MG63 (cell line): ENCODE results near the gene SLC17A7. TPM values are rescaled to one million over a fixed set of nuclear protein-coding genes. Genes with fewer than 3 reads are reported as not detected.
"Not testable (repeated sequence)": the region's sequence is repeated elsewhere in the genome, so short reads cannot be mapped to it uniquely, and the experiment has no call there.

Experiments used
- DNase-seq: peaks from one replicate; pipeline ENCODE4 v3.0.0-alpha.2; 2020
- H3K27me3 ChIP-seq: fragments of 250-450 bp; sonication (Bioruptor Pico); 2 replicates; pipeline ENCODE4 v1.5.1; 2020; ENCODE audit warnings: mild to moderate bottlenecking, moderate library complexity
- H3K36me3 ChIP-seq: fragments of 250-450 bp; sonication (Bioruptor Pico); 2 replicates; pipeline ENCODE4 v1.5.1; 2020; ENCODE audit warnings: mild to moderate bottlenecking, moderate library complexity
- H3K4me3 ChIP-seq: fragments of 250-450 bp; sonication (Bioruptor Pico); 2 replicates; pipeline ENCODE4 v1.5.1; 2020; ENCODE audit warnings: mild to moderate bottlenecking, moderate library complexity
- H3K9me3 ChIP-seq: fragments of 250-450 bp; sonication (Bioruptor Pico); 2 replicates; pipeline ENCODE4 v1.5.1; 2020; ENCODE audit warnings: mild to moderate bottlenecking, moderate library complexity
- total RNA-seq: library from RNA; depleted of rRNA; stranded (reverse); fragments of >200 nt; shearing (Covaris generic); gene quantifications from 2 replicates; pipeline ENCODE4 v1.2.3, GENCODE V29; 2014; ENCODE audit warnings: low replicate concordance

Gene SLC17A7
- total RNA-seq, 1 experiment from 2014 or later: not detected

DNA sequence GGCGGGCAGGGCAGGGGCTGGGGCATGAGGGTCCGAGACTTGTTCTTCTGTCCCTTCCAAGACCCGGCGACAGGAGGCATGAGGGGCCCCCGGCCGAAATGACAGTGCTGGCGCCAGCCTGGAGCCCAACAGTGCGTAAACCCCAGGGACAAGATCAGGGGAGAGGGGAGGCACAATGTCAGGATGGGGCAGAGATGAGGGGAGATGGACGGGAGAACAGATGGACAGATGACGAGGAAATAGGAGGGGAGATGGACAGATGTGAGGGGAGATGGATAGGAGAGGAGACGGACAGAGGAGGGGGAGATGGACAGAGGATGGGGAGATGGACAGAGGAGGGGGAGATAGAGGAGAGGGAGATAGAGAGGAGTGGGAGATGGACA, 33.2 kb upstream of the SLC17A7 start:
- DNase-seq: no peak
- Histone ChIP-seq H3K36me3 (peaks cover 10% of the 10 kb centered on the region; the same call in 1 of the 2 replicates), H3K27me3 (no peaks in the 10 kb centered on the region), H3K9me3 (no peaks in the 10 kb centered on the region), H3K4me3 (peak overlapping the region; percentile 73)

DNA sequence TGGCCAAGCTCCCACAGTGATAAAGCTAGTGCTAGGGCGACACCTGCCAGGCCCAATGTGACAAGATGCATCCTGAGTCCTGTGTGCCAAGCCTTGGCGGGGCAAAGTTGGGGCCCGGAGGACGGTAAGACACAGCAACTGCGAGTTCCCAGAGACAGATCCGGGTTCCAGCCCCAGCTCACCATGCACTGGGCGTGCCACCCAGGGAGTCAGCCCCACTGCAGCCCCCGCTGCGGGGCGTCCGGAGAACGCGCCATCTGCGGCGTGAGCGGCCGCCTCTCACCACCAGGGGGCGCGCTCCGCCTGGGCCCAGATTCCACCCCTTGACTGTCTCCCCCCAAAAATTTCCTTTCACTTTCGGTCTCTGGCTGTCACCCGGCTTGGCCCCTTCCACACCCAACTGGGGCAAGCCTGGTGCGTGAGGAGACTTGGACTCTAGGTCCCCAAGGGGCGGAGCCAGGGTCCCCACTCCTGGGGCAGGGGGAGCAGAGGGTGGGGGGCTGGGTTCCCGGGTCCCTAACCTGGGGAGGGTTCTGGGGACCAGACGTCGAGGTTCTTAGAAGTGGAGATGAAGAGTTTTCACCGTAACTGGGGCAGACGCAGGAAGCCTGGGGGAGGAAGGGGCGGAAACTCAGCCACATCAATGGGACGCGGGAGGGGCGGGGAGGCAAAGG, 32.7 kb upstream of the SLC17A7 start, which contains the start of gene FLT3LG:
TSS of gene FLT3LG (plus strand) at position 348 of the 674 bp plus-strand sequence. CDS start 425 bp downstream, outside the sequence.
- peak within 1 kb of the TSS; percentile 73 for H3K4me3 ChIP-seq
- peaks cover 12% of the 10 kb centered on the region; the same call in 1 of the 2 replicates for H3K36me3 ChIP-seq
- no peaks in the 10 kb centered on the region for H3K27me3 ChIP-seq
- peak; percentile 81 for DNase-seq
- no peaks in the 10 kb centered on the region for H3K9me3 ChIP-seq

DNA sequence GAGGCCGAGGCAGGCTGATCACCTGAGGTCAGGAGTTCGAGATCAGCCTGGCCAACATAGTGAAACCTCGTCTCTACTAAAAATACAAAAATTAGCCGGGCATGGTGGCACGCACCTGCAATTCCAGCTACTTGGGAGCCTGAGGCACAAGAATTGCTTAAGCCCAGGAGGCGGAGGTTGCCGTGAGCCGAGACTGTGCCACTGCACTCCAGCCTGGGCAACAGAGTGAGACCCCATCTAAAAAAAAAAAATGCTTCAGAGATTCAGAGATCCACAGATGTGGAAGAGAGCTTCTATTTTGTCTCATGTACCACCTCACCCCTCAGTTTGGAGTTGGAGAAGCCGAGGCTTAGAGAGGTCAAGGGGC, 32.2 kb upstream of the SLC17A7 start:
- H3K9me3 ChIP-seq, H3K27me3 ChIP-seq, DNase-seq: not testable (repeated sequence)
- peaks cover 16% of the 10 kb centered on the region for H3K36me3 ChIP-seq
- H3K4me3 ChIP-seq: peak overlapping the region; percentile 73

DNA sequence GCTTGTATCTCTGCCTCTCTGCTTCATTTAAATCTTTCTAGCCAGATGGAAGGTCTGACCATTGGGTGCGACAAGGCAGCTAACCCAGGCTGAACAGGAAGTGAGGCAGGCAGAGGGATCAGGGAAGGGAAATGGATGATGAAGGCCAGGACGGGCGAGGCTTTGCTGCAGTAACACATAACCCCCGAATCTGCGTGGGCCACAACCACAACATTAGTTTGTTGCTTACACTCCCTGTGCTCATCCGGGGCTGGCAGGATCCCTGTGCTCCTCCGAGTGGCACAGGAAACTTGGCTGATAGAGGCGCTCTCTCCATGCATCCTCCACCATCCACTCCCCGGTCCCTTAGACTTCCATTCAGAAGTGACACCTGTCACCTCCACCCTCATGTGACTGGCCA, 31.6 kb upstream of the SLC17A7 start:
- Histone ChIP-seq H3K9me3 (no peaks in the 10 kb centered on the region), H3K27me3 (no peaks in the 10 kb centered on the region), H3K4me3 (no peak overlapping the region), H3K36me3 (peaks cover 16% of the 10 kb centered on the region)
- no peak for DNase-seq

DNA sequence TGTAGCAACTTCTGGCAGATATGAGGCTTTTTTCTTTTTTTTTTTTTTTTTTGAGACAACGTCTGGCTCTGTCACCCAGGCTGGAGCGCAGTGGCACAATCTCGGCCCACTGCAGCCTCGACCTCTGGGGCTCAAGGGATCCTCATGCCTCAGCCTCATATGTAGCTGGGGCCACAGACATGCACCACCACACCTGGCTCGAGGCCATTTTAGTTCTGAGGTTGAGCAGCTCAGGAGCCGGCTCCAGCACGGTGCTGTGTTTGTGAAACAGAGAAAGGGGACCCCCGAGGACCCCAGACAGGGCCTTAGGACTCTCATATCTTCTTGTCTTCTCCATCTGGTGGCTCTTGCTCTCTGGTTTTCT, 29.3 kb upstream of the SLC17A7 start:
- Histone ChIP-seq H3K27me3 (no peaks in the 10 kb centered on the region), H3K9me3 (no peaks in the 10 kb centered on the region), H3K36me3 (peaks cover 22% of the 10 kb centered on the region), H3K4me3 (no peak overlapping the region)
- DNase-seq: no peak

DNA sequence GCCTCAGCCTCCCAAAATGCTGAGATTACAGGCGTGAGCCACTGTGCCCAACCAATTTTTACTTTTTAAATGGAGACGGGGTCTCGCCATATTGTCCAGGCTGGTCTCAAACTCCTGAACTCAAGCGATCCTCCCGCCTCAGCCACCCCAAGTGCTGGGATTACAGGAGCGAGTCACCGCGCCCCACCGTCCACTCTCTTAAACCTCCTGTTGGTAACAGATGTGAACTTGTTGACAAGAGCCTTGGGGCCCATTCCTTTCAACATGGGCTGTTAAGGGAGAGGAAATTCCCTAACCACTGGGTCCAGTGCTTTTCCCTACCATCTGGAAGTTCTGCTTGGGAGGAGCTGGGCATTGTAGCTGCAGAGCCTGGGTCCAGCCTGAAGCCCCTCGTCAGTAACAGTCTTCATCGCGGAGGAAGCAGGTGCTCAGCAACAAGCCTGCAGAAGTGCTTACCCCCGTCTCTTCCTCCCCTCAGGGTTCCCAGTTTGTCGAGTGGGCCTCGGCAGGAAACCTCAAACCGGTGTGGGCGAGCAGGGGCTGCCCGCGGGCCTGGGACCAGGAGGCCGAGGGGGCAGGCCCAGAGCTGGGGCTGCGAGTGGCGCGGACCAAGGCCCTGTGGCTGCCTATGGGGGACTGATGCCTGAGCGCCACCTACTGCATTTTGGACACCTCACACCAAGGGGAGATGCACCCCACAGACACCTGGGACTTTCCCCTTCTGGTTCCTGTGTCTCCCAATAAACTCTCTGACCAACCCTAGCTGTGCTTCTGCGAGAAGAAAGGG, 28.7 kb upstream of the SLC17A7 start:
- Histone ChIP-seq H3K9me3 (no peaks in the 10 kb centered on the region), H3K27me3 (no peaks in the 10 kb centered on the region), H3K4me3 (no peak overlapping the region), H3K36me3 (peaks cover 27% of the 10 kb centered on the region)
- no peak for DNase-seq

DNA sequence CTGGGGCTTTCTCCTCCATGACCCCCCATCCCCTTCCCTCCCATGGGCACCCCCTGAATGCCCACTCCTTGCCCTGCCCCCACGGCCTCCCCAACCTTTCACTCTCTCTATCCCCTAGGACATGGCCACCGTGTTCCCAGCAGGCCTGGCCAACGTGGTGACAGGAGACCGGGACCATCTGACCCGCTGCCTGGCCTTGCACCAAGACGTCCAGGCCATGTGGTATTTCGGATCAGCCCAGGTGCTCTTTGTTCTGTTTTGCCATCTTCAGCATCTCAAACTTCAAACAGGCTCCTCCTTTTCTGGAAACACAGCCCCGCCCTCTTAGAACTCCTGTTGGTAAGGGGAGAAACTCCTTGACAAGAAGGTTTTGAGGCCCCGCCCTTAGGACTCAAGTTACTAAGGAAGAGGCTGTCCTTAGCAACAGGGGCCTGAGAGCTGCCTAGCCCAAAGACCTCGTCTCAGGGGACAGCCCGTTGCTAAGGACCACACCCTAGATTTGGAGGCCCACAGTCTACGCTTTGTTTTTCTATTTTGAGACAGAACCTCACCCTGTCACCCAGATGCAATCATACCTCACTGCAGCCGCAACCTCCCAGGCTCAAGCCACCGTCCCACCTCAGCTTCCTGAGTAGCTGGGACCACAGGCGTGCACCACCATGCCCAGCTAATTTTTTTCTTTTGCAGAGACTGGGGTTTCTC, 27.6 kb upstream of the SLC17A7 start:
- DNase-seq: no peak
- H3K4me3 ChIP-seq: no peak overlapping the region
- H3K27me3 ChIP-seq: no peaks in the 10 kb centered on the region
- peaks cover 34% of the 10 kb centered on the region for H3K36me3 ChIP-seq
- H3K9me3 ChIP-seq: no peaks in the 10 kb centered on the region

DNA sequence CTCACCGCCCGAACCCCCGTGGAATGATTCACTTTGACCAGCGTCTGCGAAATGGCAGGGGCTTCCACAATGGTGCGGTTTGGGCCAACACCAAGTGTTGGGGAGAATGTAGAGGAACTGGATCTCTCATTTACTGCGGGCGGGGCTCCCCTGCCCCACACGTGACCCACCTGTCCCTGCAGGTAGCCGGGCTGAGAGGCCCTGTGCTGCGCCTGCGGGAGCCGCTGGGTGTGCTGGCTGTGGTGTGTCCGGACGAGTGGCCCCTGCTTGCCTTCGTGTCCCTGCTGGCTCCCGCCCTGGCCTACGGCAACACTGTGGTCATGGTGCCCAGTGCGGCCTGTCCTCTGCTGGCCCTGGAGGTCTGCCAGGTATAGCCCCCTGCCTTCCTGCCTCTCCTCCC, 26.9 kb upstream of the SLC17A7 start:
- no peak overlapping the region for H3K4me3 ChIP-seq
- no peak for DNase-seq
- peaks cover 34% of the 10 kb centered on the region for H3K36me3 ChIP-seq
- no peaks in the 10 kb centered on the region for H3K27me3 ChIP-seq
- H3K9me3 ChIP-seq: no peaks in the 10 kb centered on the region

DNA sequence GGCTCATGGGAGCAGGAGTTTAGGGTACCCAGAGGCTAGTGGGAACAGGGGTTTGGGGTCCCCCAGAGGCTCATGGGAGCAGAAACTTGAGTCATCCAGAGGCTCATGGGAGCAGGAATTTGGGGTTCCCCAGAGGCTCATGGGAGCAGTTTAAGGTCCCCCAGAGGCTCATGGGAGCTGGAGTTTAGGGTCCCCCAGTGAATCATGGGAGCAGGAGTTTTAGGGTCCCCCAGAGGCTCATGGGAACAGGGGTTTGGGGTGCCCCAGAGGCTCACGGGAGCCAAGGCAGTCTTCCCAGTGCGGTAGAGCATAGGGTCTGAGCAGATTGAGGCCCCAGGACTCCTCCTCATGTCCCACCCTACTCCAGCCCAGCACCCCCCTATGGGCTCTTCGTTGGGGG, 24.0 kb upstream of the SLC17A7 start:
- no peaks in the 10 kb centered on the region for H3K9me3 ChIP-seq
- no peaks in the 10 kb centered on the region for H3K27me3 ChIP-seq
- peaks cover 34% of the 10 kb centered on the region for H3K36me3 ChIP-seq
- no peak overlapping the region for H3K4me3 ChIP-seq
- no peak for DNase-seq

DNA sequence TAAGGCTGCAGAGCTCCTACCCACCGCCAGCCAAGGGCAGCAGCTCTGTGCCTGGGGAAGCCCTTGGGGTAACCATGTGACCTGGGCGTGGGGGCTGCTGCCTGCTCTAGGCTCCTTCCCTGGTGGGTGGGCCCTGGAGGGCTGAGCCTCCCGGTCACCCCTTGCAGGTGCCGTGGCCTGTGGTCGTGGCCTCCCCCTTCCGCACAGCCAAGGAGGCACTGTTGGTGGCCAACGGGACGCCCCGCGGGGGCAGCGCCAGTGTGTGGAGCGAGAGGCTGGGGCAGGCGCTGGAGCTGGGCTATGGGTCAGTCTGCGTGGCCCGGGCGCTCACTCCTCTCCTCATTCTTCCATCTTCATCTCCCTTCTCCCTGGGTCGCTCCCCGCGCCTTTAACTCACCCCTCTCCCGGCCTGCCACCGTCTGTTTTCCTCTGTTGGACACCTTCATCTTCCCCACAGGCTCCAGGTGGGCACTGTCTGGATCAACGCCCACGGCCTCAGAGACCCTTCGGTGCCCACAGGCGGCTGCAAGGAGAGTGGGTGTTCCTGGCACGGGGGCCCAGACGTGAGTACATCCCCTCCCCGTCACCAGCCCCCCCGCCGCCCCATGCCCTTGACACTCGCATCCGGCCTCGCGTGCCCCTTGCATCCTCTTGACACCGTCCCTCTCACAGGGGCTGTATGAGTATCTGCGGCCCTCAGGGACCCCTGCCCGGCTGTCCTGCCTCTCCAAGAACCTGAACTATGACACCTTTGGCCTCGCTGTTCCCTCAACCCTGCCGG, 22.8 kb upstream of the SLC17A7 start:
- Histone ChIP-seq H3K27me3 (no peaks in the 10 kb centered on the region), H3K9me3 (no peaks in the 10 kb centered on the region), H3K36me3 (peaks cover 36% of the 10 kb centered on the region), H3K4me3 (no peak overlapping the region)
- no peak for DNase-seq

DNA sequence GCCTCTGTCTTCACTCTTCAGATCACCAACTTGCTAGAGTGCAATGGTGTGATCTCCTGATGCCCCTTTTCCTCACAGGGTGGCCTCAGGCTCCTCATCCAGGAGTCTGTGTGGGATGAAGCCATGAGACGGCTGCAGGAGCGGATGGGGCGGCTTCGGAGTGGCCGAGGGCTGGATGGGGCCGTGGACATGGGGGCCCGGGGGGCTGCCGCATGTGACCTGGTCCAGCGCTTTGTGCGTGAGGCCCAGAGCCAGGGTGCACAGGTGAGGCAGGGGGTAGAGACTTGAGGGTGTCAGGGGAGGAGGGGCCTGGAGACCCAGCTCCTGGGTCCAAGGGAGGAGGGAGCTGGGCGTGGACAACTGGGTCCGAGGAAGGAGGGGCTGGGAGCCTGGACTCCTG, 21.2 kb upstream of the SLC17A7 start:
- no peak overlapping the region for H3K4me3 ChIP-seq
- no peak for DNase-seq

DNA sequence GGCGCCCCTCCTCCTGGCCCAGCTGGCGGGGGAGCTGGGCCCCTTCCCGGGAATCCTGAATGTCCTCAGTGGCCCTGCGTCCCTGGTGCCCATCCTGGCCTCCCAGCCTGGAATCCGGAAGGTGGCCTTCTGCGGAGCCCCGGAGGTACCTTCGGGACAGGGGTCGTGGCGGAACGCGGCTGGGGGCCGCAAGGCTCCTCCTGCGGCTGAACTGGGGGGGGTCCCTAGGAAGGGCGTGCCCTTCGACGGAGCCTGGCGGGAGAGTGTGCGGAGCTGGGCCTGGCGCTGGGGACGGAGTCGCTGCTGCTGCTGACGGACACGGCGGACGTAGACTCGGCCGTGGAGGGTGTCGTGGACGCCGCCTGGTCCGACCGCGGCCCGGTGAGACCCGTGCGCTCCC, 20.3 kb upstream of the SLC17A7 start:
- Histone ChIP-seq H3K27me3 (no peaks in the 10 kb centered on the region), H3K4me3 (no peak overlapping the region), H3K9me3 (no peaks in the 10 kb centered on the region), H3K36me3 (peaks cover 32% of the 10 kb centered on the region)
- DNase-seq: no peak

More for the DNA sequence above, 21.2 kb upstream of the SLC17A7 start:
- Histone ChIP-seq H3K36me3 (peaks cover 31% of the 10 kb centered on the region), H3K27me3 (no peaks in the 10 kb centered on the region), H3K9me3 (no peaks in the 10 kb centered on the region)

DNA sequence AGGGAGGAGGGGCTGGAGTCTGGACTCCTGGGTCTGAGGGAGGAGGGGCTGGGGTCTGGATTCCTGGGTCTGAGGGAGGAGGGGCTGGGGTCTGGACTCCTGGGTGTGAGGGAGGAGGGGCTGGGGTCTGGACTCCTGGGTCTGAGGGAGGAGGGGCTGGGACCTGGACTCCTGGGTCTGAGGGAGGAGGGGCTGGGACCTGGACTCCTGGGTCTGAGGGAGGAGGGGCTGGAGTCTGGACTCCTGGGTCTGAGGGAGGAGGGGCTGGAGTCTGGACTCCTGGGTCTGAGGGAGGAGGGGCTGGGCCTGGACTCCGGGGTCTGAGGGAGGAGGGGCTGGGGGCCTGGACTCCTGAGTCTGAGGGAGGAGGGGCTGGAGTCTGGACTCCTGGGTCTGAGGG, 19.8 kb upstream of the SLC17A7 start:
- H3K9me3 ChIP-seq, DNase-seq, H3K27me3 ChIP-seq, H3K4me3 ChIP-seq: not testable (repeated sequence)
- H3K36me3 ChIP-seq: peaks cover 34% of the 10 kb centered on the region

DNA sequence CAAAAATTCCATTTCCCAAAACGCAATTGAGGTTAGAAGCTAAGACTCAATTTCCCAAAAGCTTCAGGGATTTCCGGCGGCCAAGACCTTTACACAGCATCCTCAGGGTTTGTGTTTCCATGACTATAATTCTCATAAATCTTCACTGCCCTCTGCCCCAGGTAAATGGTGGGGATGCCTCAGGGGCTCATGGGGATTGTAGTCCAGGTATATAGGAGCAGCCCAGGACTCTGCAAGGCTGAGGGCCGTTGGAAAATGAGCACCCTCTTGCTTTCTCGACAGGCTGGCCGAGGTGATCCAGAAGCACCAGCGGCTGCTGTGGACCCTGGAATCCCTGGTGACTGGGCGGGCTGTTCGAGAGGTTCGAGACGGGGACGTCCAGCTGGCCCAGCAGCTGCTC, 18.1 kb upstream of the SLC17A7 start:
- H3K9me3 ChIP-seq: no peaks in the 10 kb centered on the region
- H3K27me3 ChIP-seq: no peaks in the 10 kb centered on the region
- H3K4me3 ChIP-seq: no peak overlapping the region
- peaks cover 19% of the 10 kb centered on the region for H3K36me3 ChIP-seq
- DNase-seq: no peak

DNA sequence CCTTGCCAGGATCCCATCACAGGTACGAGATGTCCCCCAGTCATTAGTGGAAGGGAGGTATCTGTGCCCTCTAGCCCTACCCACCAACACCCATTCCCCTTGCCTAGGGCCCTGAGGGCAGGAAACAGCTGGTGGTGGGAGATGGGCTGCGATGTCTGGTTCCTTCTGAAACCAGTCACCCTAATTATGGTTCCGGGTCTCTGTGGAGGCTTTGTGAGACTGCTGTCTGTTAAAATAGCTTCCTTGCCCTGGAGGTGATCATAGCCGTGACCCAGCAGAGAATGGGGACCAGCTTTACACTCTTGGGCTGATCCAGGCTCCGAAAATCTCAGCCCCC, 17.2 kb upstream of the SLC17A7 start:
- H3K36me3 ChIP-seq: peaks cover 23% of the 10 kb centered on the region
- H3K27me3 ChIP-seq: no peaks in the 10 kb centered on the region
- H3K4me3 ChIP-seq: no peak overlapping the region
- DNase-seq: no peak
- no peaks in the 10 kb centered on the region for H3K9me3 ChIP-seq

DNA sequence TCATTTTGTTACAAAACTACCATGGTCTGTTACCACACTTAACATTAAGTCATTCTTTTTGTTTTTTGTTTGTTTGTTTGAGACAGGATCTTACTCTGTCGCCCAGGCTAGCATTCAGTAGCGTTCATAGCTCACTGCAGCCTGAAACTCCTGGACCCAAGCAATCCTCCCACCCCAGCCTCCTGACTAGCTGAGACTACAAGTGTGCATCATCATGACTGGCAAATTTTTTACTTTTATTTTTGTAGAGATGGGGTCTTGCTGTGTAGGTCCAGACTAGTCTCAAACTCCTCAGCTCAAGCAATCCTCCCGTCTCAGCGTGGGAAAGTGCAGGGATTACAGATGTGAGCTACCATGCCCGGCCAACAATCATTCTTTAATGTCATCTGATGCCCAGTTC, 15.0 kb upstream of the SLC17A7 start:
- Histone ChIP-seq H3K36me3 (peaks cover 20% of the 10 kb centered on the region), H3K4me3 (no peak overlapping the region), H3K27me3 (no peaks in the 10 kb centered on the region), H3K9me3 (no peaks in the 10 kb centered on the region)
- no peak for DNase-seq

DNA sequence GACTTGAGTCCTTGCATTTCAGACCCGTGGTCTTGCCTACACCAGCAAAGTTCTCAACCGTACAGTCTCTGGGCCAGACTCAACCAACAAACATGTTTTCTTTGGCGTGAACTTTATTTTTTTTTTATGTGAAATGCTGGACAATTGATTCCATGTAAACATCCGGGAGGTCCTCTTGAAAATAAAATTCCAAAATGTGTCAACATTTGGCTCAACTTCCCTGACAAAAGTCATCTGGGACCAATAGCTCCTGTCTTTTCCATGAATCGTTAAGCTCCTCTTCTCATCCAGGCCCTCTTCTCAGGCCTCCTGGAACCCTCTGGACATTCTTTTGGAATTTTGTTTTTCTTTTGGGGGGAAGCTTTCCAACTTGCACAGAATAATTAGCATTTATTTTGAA, 14.4 kb upstream of the SLC17A7 start:
- Histone ChIP-seq H3K27me3 (no peaks in the 10 kb centered on the region), H3K4me3 (no peak overlapping the region), H3K9me3 (no peaks in the 10 kb centered on the region), H3K36me3 (peaks cover 20% of the 10 kb centered on the region)
- DNase-seq: no peak
